GM10266 (cell line): ENCODE measurements around the gene SCG2.

Experiments
- DNase-seq: peaks from one replicate; pipeline ENCODE4 v3.0.0; 2012; ENCODE audit errors: extremely low spot score
- TF ChIP-seq, protein P1 (sequence below): IDR thresholded peaks from 2 replicates; pipeline ENCODE4 v1.5.1; 2012; ENCODE audit warnings: mild to moderate bottlenecking, low read depth; ENCODE audit not compliant: control insufficient read depth, insufficient read depth; ENCODE audit errors: missing control alignments

The SCG2 gene

DNA sequence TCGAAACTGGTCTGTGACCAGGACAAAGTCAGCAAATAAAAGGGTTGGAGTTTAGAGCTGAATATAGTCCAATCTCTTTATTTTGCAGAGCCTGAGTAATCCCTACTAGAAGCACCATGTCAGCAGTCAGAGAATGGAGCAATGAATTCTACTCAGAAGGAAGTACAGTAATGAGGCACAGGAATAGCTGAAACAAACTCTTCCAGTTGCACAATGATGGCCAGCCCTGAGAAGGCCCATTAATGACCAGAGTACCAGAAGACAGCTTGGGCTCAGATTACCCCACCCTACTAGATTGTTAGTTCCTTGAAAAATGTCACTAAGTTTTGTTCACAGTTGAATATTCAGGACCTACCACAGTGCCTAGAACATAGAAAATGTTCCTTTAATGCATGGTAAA lies 40.3 kb upstream of the SCG2 start:
- DNase-seq = no peak
- TF ChIP-seq, protein P1, sequence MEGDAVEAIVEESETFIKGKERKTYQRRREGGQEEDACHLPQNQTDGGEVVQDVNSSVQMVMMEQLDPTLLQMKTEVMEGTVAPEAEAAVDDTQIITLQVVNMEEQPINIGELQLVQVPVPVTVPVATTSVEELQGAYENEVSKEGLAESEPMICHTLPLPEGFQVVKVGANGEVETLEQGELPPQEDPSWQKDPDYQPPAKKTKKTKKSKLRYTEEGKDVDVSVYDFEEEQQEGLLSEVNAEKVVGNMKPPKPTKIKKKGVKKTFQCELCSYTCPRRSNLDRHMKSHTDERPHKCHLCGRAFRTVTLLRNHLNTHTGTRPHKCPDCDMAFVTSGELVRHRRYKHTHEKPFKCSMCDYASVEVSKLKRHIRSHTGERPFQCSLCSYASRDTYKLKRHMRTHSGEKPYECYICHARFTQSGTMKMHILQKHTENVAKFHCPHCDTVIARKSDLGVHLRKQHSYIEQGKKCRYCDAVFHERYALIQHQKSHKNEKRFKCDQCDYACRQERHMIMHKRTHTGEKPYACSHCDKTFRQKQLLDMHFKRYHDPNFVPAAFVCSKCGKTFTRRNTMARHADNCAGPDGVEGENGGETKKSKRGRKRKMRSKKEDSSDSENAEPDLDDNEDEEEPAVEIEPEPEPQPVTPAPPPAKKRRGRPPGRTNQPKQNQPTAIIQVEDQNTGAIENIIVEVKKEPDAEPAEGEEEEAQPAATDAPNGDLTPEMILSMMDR = no peak

DNA sequence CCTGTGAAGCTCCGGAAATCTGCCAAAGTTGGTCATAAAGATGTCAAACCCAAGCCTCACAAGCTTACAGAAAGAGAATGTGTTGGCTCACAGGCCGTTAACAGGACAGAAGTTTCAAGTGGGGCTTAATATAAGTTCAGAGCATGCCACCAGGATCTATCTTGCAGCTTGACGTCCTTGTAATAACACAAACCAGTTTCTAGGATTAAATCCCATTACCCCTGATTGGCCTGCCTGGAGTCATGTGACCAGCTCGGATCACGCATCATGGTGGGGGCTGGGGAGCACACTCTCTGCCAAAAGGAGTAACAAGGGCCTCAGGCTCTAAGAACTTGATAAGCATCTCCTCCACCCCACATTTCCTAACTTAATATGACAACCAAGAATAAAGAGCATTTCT lies 38.9 kb upstream of the SCG2 start:
- TF ChIP-seq, protein P1 = no peak
- no peak for DNase-seq

DNA sequence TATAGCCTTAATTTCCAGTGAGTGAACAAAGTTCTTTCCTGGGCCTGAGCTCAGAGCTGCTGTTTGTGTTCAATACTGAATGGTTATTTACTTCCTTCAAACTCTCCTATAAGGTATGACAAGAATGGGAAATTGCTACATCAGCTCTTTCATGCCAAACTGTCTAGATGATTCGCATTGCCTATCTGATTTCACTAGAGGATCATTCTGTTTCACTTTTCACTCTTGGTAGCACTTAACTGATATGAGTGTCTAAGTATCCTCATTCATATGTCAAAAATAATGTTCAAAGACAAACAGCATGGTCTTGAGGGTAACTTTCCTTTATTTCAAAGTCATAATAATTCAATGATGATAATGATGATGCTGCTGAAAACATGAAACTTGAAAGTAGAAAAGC lies 32.9 kb upstream of the SCG2 start:
- TF ChIP-seq, protein P1 = no peak
- DNase-seq = no peak

DNA sequence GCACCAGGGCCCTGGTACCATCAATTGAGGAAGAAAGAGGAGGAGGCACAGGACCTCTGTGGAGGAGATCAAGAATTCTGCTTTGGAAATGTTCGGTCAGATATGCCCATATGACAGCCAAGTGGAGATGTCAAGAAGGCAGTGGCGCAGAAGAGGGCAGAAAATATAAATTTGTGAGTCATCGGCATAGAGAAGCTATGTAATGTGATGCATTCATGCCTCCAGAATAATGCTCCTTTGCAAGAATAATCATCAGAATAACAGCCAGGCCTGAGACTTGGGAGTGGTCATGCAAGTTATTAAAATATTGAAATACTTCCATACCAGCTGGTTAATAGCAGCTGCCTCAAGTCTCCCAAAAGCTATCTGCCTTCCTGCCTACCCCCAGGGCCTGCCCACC lies 32.1 kb upstream of the SCG2 start:
- DNase-seq = no peak
- TF ChIP-seq, protein P1 = no peak

DNA sequence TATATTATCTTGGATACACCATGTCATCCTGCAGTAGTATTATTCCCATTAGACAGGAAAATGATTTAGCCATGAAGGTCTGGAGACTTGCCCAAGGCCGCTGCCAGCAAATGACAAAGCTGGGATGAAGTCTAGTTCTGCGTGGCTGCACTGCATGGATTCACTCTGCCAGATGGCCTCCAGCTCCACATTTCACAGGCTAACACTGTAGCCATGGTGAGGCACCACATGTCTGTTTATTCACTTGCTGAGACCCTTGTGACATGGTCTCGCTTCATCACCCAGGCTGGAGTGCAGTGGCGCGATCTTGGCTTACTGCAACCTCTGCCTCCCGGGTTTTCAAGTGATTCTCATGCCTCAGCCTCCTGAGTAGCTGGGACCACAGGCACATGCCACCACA lies 31.5 kb upstream of the SCG2 start:
- DNase-seq = no peak
- TF ChIP-seq, protein P1 = no peak

DNA sequence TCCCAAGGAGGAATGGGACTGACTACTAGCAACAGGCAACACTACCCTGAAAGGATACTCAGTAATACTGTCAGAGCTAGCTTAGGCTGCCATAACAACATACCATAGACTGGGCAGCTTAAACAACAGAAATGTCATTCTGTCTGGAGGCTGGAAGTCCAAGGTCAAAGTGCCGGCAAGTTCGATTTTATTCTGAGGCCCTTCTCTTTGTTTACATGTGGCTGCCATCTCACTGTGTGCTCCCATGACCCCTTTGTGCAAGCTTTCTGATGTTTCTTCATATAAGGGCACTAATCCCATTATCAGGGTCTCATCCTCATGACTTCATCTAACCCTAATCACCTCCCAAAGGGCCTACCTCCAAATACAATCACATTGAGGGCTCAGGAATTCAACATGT lies 30.7 kb upstream of the SCG2 start:
- TF ChIP-seq, protein P1 = no peak
- no peak for DNase-seq

DNA sequence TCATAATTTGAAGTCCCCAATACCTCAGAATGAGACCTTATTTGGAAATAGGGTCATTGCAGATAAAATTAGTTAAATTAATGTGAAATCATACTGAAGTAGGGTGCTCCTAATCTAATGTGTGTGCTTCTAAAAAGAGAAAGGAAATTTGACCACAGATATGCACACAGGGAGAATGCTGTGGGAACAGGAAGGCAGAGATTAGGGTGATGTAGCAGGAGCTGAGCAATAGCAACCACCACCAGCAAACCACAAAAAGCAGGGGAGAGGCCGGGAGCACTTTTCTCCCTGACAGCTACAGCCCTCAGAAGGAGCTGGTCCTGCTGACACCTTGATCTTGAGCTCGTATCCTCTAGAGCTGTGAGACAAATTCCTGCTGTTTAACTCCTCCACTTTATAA lies 24.6 kb upstream of the SCG2 start:
- TF ChIP-seq, protein P1 = no peak
- no peak for DNase-seq
